Esophagus squamous epithelium (tissue), 4 donors: ENCODE measurements around the gene STX3.

Experiments
- POLR2A ChIP-seq, 4 donors: fragments of 450-650 bp; IDR thresholded peaks; one replicate each; pipeline ENCODE4 v1.6.1; 2017; ENCODE audit warnings: antibody characterized with exemption in 4 of 4, mild to moderate bottlenecking in 4 of 4, moderate library complexity in 3 of 4
- TF ChIP-seq, protein P1 (sequence below), 6 experiments: fragments of 450-650 bp in 4 of 6; fragments of 200-600 bp in 2 of 6; sonication (generic) in 2 of 6; IDR thresholded peaks; one replicate each; pipeline ENCODE4 v1.5.1; 2016 to 2019; ENCODE audit warnings: antibody characterized with exemption in 6 of 6, mild to moderate bottlenecking in 4 of 6, moderate library complexity in 4 of 6

DNA sequence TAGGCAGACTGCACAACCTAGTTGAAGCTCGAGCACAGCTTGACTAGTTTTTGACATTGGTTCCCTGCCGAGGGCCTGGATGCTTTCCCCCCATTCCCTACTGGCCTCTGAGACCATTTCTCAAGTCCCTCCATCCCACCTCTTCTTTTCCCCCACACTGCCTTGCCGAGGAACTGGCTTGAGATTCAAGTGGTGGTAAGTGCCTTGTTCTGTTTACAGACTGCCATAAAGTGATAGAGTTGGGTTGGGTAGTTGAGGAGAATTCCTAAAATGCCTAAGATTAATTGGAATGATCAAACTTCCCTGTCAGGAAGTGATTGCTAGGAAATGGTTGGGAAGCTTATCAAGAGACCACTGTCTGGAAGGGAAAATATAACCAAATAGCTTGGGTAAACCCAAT lies 39.2 kb downstream of the STX3 start:
- no peak for TF ChIP-seq POLR2A (IDR thresholded peaks at IDR 0.05)
- TF ChIP-seq, protein P1, sequence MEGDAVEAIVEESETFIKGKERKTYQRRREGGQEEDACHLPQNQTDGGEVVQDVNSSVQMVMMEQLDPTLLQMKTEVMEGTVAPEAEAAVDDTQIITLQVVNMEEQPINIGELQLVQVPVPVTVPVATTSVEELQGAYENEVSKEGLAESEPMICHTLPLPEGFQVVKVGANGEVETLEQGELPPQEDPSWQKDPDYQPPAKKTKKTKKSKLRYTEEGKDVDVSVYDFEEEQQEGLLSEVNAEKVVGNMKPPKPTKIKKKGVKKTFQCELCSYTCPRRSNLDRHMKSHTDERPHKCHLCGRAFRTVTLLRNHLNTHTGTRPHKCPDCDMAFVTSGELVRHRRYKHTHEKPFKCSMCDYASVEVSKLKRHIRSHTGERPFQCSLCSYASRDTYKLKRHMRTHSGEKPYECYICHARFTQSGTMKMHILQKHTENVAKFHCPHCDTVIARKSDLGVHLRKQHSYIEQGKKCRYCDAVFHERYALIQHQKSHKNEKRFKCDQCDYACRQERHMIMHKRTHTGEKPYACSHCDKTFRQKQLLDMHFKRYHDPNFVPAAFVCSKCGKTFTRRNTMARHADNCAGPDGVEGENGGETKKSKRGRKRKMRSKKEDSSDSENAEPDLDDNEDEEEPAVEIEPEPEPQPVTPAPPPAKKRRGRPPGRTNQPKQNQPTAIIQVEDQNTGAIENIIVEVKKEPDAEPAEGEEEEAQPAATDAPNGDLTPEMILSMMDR (IDR thresholded peaks at IDR 0.05), result no peak
